ENCODE data around the gene MXRA8.

MXRA8 gene

DNA sequence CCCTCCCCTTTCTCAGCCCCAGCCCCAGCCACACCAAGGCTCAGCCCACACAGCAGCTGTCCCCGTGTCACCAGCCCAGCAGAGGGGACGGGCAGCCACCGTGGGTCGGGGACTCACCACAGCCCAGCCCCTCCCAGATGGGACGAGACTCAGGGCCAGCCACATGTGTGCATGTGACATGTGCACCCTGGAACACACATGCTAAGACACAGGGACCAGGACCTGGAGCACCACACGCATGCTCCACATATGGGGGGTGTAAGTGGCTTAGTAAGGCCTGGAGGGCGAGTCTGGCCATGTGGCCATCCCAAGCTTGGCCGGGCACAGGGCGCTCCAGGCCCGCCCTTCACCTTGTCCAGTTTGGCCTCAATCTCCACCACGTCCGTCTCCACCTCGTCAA is 54.6 kb downstream of the MXRA8 start:
- 96 to 97% methylated on average over 8 to 12 of the region's 13 CpGs for WGBS, 2 experiments (ENCODE audit: insufficient coverage in 2 of 2)
- Histone ChIP-seq H3K36me3 (ENCODE audit: control insufficient read depth, insufficient read depth, low read length) (peaks cover 4% of the 10 kb centered on the region), H3K9me3 (ENCODE audit: control insufficient read depth, low read length) (no peaks in the 10 kb centered on the region), H3K4me3 (ENCODE audit: extremely low read depth, insufficient read depth, low read length, poor library complexity, severe bottlenecking) (no peak overlapping the region), H3K27ac (ENCODE audit: low read depth, low read length, severe bottlenecking) (no peak overlapping the region), H3K4me1 (ENCODE audit: control insufficient read depth, insufficient read depth, low read length, poor library complexity, severe bottlenecking) (peaks cover 29% of the 10 kb centered on the region)

DNA sequence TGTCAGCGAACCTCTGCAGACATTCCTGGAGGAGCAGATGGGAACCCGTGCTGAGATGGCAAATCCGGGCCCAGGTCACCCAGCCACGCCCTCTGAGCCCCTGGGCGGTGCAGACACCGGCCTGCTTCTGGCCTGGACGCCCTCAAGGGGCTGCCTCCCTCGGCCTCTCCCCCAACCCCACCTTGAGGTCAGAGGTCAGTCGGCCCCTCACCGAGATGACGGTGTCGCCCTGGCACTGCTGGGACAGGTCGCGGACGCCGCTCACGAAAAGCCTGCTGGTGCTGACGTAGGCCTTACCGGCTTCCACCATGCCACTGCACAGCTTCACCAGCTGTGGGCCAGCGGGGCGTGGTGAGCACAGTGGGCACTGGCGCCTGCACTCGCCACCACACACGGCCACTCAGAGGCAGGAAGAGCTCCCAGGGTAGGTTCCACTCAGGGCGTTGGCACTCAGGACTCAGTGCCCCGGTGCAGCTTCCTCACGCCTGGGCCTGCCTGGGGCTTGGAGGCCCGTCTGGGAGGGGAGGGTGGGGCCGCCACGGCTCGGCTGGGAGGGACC is 55.3 kb downstream of the MXRA8 start:
- Histone ChIP-seq H3K9me3 (ENCODE audit: control insufficient read depth, low read length) (no peaks in the 10 kb centered on the region), H3K36me3 (ENCODE audit: control insufficient read depth, insufficient read depth, low read length) (peaks cover 5% of the 10 kb centered on the region), H3K4me3 (ENCODE audit: extremely low read depth, insufficient read depth, low read length, poor library complexity, severe bottlenecking) (no peak overlapping the region), H3K27ac (ENCODE audit: low read depth, low read length, severe bottlenecking) (no peak overlapping the region), H3K4me1 (ENCODE audit: control insufficient read depth, insufficient read depth, low read length, poor library complexity, severe bottlenecking) (peaks cover 29% of the 10 kb centered on the region)
- 92 to 94% methylated on average over 30 of the region's 31 CpGs for WGBS, 2 experiments (ENCODE audit: insufficient coverage in 2 of 2)

Measured in mesodermal cell (in vitro differentiated cells).